Neural progenitor cell (in vitro differentiated cells): ENCODE data around the gene CAMK2D.

Experiments used
- CTCF ChIP-seq: fragments of 200-600 bp; sonication (generic); IDR thresholded peaks from 2 replicates; pipeline ENCODE4 v1.5.1; 2017; ENCODE audit warnings: antibody characterized with exemption, mild to moderate bottlenecking
- EZH2 ChIP-seq: fragments of 200-600 bp; sonication (generic); IDR thresholded peaks from 2 replicates; pipeline ENCODE4 v1.6.1; 2017; ENCODE audit warnings: antibody characterized with exemption, mild to moderate bottlenecking, moderate library complexity
- EZH2phosphoT487 ChIP-seq: fragments of 200-600 bp; sonication (generic); IDR thresholded peaks from 2 replicates; pipeline ENCODE4 v1.6.1; 2017; ENCODE audit warnings: antibody characterized with exemption

- TF ChIP-seq CTCF (no peak), EZH2 (no peak), EZH2phosphoT487 (no peak)
Observed at GRCh38 chr4:113409181-113409580, 352.4 kb downstream of the CAMK2D start.
